NCI-H2227 (cell line): ENCODE data around the gene SH3D19.
"Not testable (repeated sequence)": the region's sequence is repeated elsewhere in the genome, so short reads cannot be mapped to it uniquely, and the experiment has no call there.

Experiments used
- DNase-seq: peaks from one replicate; lab custom pipeline; 2025; ENCODE audit not compliant: unreplicated experiment; lab: John Stamatoyannopoulos, UW

Gene SH3D19

DNA sequence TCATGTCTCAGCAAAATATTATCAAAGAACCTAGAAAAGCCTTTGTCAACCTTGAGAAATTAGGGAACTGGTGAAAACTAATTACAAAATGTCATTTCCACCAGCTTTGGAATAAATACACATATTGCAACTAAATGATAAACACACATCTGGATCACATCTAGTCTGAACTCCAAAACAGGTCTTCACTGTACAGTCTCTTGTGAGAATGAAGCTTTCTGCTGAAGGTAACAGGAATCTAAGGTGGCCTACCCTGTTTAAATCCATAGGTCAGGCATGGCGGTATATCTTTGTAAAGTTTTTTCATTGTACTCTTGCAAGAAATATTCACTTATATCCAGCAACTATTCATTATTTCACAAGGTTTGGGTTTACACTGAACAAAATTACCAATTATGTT is 1.7 kb downstream of the SH3D19 start:
- no peak for DNase-seq

DNA sequence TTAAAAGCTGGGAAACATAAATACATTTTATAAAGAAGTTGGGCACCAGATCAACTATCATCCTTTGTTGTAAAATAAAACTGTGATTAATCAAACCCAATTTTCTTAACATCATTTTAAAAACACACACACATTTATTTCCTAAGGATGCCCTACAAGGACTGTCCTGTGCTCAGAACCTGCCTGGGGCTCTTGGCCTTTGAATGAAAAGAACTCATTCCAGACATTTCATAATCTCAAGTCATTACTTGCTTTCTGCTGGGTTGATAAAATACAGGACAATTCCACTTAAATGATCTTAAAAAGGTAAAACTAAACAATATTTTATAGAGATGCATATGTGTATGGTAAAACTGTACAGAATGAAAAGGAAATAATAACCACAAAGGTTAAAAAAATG is 2.8 kb downstream of the SH3D19 start:
- no peak for DNase-seq

DNA sequence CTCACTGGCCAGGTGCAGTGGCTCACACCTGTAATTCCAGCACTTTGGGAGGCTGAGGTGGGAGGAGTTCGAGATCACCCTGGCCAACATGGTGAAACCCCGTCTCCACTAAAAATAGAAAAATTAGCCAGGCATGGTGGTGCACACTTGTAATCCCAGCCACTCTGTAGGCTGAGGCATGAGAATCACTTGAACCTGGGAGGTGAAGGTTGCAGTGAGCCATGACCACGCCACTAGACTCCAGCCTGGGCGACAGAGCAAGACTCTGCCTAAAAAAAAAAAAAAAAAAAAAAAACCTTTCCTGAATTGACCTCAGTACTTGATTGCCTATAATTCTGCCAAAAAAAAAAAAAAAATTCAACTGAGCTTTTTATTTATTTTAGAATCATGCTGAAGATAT is 3.2 kb downstream of the SH3D19 start:
- not testable (repeated sequence) for DNase-seq

DNA sequence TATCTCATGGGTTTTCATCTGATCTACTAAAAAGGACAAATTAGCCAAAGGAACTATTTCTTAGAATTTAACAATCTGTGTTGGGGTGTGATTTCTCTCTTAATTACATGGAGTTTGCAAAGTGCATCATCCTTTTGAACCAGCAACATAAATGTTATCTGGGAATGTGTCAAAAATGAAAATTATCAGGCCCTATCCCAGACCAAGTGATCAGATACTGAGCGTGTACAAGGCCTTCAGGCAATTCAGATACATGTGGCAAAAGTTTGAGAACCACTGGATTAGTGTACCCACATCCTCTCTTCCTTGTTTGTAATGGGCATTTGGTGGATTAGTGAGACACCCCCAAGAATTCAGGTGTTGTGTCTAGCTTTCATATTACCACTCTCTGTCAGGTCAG is 3.8 kb downstream of the SH3D19 start:
- DNase-seq: no peak

DNA sequence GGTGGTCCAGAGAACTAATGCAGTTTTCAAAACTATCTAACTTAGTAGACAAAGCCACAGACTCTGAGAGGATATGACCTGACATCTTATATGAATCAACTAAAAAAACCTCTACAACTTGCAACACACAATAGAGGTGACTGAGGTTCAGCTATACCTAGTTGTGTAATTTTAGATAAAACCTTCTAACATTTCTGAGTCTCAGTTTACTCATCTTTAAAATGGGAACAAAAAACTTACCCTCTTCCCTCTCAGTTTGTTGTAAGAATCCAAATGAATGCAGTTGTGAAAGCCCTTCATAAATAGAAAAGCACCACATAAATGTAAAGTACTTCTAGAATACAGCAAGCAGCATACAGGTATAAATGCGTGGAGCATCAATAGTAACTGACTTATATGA is 5.9 kb downstream of the SH3D19 start:
- no peak for DNase-seq

DNA sequence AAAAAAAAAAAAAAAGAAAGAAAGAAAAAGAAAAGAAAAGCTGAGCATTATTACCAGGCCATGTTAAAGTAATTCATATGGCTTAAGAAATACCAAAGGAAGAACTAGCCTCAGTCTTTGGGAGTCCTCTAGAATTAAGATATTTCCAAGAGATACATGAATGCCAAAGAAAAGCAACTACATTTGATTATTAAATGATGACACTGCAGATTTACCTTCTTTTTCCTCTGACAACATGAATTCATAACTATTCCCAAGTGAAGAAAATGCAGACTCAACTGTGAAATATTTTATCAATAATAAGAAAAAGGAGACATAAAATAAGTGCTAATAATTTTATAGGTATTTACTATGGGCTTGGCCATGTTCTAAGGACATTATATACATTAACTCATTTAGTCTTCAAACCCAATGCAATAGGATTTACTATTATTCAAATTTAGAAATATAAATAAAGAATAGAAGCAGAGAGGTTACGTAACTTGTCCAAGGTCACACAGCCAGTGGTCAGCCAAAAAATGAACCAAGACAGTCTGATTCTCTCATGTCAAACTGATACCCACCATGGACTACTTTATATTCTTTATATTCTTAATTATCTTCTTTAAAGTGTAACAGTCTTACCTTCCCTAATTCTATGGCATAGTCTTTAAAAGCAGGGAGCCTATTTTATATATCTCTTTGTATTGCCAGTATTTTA is 6.9 kb downstream of the SH3D19 start:
- DNase-seq: no peak

DNA sequence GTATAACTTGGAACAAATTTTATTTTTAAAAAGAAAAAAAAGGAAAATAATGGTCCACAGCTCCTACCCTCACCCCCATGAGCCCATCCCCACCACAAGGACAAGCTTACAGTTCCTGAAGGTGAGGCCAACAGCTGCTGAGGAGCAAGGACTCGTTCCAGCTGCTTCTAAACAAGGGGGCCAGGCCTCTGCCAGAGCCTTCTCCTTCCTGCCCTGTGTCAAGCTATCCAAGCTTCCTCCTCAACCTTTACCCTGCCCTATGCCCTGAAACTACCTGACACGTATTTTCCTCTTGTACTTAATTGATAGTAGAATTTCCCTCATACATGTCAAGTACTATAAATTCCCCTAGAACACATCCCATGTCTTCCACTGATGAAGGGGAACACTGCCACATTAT is 8.8 kb downstream of the SH3D19 start:
- no peak for DNase-seq

DNA sequence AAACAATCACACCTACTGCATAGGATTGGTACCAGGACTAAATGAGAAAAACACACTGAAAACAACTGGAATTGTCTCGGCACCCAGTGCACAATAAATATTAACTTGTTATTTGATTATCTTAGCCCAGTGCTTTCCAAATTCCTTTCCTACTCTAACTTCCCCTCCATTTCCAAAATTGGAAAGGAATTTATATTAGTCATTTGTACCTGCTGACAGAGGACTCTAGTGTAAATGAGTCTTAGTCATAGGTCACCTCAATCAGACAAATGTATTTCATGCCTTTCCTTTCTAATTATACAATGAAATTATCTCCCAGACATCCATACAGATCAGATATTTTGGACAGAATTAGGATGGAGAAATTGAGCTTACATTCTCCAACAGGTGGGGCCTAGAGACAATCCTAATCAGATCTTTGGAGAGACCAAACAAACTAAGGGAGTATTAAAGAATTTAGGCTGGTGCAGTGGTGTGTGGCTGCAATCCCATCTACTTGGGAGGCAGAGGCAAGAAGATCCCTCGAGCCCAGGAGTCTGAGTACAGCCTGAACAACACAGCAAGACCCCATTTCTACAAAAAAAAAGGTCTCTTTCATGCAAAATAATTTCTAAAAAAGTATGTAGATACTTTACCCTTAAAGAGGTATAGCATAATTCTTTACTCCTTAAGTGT is 10.1 kb downstream of the SH3D19 start:
- no peak for DNase-seq

DNA sequence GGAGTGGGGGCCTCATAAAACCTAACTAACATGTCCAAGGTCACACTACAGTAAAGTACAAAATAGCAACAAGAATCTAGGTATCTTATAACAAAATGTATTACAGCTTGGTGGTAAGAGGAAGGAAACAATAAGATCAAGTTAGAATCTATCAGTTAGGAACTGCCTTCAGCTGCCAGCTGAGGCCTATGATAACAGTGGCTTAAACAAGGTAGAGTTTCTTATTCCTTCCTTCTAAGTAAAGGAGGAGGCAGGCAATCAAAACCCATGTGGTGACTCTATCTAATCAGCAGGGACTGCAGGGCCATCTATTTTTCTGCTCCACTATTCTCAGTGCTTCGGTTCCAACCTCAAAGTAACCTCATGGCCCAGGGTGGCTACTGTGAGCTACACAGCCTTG is 10.9 kb downstream of the SH3D19 start:
- no peak for DNase-seq

DNA sequence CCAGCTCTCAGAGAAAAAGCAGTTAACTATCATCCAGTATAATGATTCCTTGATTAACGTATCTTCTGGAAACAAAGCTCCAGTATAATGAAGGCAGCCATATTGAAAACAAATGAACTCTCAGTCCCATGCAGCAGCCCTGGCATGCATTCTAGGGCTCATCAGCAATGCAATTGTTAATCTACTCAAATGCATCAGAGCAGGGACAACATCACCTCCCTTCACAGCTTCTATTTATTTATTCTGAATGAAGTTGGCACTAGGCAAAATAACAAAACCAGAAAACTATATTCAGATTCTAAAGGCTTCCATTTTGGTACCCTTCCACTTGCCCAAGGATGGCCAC is 11.4 kb downstream of the SH3D19 start:
- no peak for DNase-seq

DNA sequence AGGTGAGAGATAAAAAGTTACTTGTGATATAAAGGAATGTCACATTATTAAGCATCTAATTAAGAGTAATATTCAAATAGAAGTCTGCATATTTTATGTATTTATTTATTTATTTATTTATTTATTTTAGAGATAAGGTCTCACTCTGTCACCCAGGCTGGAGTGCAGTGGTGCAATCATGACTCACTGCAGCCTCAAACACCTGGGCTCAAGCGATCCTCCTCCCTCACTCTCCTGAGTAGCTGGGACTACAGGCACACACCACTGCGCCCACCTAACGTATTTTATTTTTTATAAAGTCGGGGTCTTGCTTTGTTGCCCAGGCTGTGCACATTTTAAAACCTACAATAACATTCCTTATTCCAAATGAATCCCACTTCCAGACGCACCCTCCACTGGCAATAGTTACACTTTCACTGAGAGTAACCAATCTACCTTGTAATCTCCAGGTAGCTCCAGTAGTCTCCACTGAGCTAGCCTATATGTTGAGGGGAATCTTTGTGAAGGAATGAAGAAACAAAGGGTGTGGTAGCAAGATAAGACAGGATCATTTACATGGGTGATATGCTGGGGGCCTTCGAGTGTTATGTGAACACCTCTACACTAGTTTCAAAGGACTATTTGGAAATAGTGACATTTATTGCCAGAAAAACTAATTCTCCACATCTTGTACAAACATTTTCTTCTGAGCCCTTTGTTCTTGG is 11.9 kb downstream of the SH3D19 start:
- no peak for DNase-seq

DNA sequence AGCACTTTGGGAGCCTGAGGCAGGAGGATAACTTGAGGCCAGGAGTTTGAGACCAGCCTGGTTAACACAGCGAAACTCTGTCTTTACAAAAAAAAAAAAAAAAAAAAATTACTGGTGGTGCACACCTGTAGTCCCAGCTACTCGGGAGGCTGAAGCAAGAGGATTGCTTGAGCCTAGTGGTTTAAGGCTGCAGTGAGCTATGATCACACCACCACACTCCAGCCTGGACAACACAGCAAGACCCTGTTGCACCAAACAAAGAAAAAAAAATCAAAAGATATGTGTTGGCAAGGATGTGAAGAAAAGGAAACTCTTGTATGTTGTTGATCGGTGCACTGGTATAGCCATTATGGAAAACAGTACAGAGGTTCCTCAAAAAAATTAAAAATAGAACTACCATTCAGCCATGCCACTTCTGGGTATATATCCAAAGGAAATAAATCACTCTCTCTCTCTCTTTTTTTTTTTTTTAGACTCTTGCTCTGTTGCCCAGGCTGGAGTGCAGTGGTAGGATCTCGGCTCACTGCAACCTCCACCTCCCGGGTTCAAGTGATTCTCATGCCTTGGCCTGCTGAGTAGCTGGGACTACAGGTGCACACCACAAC is 15.2 kb downstream of the SH3D19 start:
- no peak for DNase-seq

DNA sequence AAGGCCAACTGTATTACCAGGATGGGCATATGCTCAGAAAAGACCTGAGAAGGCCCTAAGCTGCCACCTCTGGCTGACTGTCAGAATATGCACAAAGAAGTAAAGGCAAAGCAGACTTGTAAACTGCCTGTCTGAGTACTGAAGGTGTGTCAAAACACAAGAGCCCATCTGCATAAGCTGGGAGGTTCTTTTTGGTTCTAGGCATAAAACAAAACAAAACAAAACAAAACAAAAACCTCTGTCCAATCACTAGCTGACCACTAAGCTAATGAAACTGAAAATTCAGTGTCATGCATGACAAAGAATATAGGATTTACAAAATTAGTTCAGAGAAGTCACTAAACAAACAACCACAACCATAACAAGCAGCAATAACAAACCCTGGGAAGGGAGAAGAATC is 20.6 kb downstream of the SH3D19 start:
- DNase-seq: no peak

DNA sequence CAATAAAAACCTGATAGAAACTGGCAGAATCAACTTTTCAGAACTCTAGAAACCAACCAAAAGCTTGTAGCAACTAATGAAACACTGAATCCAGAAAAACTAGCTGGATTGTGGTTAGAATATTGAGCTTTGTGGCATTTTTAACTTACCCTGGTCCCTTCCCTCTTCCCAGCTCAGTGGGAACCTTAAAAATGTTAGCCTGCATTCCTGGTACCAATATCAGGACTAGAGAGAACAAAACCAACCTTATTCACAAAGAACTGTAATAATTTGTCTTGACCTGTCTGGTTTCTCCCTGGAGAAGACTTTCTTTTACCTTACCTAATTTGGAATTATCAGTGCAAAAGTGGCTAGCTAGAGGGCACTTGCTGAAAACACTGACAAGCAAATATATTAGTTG is 21.2 kb downstream of the SH3D19 start:
- no peak for DNase-seq

DNA sequence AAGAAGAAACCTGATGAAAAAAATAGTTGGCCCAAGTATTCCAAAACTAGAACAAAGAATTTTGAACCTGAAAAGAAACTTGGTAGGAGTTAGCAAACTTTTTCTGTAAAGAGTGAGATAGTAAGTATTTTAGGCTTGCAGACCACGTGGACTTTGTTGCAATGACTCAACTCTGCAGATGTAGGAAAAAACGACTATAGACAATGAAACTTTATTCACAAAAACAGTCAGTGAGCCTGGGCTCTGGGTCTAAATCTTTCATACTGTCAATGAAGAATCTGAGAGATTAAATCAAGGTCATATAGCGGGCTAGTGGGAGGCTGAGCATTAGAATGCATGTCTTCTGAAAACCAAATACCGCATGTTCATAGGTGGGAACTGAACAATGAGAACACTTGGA is 23.0 kb downstream of the SH3D19 start:
- DNase-seq: no peak

DNA sequence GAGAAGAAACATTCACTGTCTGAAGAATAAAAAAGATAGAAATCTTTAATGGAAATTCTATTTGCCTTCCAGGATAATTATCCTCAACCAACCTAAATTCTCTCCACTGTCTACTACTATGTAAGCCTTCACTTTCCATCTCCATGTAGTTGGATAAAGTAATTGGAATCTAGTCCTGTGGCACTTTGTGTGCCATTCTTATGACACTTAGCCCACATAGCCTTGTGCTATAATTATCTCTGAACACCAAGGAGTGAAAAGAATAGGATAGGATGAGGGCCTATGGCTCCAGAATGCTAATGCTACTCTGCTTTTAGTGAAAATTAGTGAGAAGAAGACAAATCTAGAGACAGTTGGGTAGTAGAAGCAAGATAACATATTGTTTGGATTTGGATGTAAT is 28.2 kb downstream of the SH3D19 start:
- no peak for DNase-seq

DNA sequence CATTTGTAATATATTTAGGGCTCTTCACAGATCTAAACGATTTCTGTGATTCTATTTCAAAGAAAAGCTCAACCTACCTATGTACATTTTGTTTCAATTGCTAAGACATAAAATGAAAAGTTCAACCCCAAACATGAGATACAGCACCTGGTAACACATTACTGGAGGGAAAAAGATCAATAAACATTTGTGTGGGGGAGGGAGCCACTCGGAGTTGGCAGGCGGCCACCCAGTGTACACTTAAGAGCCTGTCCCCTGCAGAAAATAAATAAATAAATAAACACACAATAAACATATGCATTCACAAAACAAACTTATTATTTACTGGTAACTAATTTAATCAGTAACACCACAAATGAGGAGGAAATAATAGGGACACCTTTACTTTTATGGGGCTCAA is 29.2 kb downstream of the SH3D19 start:
- DNase-seq: no peak

DNA sequence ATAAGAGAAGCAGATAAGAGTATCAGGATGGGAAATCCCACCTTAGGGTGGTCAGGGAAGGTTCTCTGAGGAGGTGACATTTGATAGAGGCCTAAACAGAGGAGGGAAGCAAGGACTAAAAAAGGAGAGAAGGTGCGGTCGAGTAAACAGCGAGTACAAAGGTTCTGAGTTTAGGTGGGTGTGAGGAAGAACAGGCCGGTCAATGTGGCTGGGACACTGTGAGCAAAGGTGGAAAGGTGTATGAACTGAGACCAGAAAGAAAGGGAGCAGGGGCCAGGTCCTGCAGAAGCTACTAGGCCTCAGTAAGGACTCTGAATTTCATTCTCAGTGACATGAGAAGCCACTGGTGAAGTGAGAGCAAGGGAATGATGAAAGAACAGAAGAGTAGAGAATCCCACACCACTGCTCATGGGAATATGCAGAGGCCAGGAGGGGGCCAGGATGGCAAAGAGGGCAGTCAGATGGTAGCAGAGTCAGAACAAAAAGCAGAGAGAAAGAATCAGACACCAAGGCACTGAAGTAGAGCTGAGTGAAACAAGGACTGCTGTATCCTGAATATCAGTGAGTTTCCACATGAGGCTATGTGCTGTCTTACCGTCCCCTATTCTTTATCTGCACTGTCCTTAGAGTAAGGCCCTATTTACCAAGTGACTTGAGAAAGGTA is 30.4 kb downstream of the SH3D19 start:
- DNase-seq: no peak

DNA sequence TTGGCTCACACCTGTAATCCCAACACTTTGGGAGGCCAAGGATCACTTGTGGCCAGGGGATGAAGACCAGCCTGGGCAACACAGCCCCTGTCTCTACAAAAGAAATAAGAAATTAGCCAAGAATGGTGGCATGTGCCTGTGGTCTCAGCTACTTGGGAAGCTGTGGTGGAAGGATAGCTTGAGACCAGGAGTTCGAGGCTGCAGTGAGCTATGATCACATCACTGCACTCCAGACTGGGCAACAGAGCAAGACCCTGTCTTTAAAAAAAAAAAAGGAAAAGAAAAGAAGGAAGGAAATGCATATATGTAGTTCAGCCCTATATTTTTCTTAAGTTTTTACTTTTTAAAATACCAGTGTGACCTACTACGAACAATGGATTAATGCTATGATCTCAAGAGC is 33.4 kb downstream of the SH3D19 start:
- DNase-seq: no peak

DNA sequence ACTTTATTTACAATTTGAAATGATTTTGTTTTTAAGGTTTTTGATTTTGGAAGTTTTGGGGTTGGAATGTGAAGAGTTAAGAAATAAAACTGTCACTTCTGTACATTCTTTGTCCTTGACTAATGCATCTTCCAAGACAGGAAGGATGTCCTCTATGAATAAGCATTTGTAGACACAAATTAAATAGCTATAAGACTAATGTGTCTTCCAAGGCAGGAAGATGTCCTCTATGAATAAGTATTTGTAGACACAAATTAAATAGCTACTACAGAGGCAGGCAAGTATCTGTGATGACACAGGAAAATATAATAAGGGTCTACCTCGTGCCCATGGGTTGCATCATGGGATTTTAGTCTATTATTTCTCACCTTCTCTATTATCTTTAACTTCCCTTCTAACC is 33.9 kb downstream of the SH3D19 start:
- no peak for DNase-seq

DNA sequence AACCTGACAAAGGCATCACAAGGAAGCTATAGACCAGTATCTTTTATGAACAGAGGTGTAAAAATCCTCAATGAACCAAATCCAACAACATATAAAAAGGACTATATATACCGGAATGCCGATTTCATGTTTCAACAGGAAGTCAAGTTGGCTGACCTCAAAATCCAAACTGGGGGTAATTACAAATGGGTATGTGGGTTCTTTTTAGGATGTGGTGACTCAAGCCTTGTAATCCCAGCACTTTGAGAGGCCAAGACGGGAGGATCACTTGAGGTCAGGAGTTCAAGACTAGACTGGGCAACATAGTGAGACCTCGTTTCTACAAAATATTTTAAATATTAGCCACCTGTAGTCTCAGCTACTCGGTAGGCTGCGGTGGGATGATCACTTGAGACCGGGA is 38.0 kb downstream of the SH3D19 start:
- DNase-seq: no peak
